ENCODE data around the gene PAQR3.

Gene PAQR3, protein sequence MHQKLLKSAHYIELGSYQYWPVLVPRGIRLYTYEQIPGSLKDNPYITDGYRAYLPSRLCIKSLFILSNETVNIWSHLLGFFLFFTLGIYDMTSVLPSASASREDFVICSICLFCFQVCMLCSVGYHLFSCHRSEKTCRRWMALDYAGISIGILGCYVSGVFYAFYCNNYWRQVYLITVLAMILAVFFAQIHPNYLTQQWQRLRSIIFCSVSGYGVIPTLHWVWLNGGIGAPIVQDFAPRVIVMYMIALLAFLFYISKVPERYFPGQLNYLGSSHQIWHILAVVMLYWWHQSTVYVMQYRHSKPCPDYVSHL

DNA sequence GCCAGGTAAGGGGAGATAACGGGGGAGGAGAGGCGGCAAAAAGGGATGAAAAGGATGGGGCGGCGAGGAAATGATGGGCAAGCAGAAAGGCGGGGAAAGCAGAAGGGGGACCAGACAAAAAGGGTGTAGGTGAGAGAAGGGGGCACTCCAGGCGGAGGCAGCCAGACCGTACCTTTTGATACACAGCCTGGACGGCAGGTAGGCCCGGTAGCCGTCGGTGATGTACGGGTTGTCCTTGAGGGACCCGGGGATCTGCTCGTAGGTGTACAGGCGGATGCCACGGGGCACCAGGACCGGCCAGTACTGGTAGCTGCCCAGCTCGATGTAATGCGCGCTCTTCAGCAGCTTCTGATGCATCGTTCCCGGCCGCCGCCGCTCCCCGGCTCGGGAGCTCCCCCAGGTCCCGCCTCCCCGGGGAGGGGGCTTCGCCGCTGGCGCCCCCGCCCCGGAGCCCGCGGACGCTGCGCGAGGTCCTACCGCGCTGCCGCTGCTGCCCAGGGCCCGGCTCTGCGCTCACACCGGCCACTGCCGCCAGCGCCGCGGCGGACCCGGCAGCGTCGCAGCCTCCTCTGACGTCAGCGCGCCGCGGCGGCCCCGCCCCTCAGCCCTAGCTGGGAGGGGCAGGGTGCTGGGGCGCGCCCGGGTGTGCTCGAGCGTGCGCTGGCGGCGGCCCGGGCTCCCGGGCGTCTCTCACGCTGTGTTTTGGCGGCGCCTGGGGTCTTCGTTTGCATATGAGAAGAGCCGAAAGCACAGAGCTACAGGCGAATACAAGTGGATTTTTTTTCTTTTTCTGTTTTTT lies at the start of gene PAQR3:
Gene PAQR3 (minus strand): TSS at position 571 of the 799 bp plus-strand sequence. CDS start 214 bp downstream, at position 357.
- DNase-seq: peak; percentile 80

DNA sequence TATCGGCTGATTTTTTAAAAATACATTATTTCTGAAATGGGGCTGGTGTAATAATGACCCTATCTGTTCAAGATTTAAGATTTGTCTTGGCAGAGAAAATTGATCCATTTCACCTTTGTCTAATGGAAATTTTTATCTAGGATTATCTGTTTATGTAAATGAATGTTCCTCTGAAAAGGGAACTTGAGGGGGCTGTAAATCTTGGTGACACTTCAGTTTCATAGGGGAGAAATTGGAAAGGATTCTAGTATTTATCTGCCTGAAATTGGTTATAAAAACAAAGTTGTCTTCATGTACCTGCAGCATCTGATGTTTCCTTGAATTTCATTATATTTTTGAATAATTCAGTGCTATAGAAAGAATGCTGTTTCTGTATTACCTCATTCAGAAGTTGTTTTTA lies 48.4 kb upstream of the PAQR3 start:
- no peak for DNase-seq

DNA sequence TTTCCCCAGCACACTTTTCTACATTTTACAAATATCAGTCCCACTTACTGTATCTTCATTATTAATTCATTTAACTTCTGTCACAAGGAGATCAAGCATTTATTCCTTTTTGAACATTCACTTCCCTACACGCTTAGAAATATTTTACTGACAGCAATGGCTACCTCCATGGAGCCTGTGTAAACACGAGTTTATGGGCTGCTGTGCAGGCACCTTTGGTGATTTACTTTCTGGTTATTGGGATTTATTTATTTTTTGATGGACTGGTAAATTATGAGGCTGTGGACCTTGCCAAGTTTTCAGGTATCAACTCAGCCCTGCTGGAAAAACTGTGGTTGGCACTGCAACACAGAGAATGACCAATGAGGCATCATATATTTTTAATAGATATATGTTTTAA lies 45.4 kb upstream of the PAQR3 start:
- DNase-seq: no peak

DNA sequence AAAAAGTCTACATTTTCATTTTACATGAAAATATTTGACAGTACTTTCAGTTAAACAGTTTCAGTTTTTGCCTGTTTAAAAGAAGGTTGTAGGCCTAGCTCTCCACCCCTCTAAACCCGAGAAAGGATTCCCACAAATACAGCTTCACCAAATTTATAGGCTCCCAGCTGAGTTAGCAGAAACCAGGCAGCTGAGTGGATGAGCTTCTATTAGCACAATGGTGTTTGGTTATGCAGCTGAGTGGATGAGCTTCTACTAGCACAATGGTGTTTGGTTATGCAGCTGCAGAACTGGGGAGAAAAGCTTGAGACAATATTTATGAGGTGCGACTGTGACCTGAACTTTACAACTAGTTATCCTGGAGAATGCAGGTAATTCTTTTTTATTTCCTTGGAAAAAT lies 36.6 kb upstream of the PAQR3 start:
- DNase-seq: no peak

DNA sequence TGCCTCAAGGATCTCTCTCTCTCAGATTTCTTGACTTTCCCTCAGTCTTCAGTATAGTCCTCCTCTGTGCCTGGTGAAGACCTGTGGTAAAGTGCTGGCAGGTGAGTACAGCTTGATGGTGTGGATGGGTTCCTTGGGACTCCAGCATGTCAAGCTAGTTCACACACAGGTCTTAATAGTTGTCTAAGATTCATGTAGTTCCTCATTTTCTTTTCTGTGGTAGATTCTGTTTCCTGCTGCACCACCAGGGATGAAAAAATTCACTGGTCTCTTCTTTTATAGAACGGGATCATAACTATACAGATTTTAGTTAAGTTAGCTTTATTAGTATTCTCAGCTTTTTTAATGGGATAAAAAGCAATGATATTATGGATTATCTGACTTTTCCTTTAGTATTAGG lies 32.5 kb upstream of the PAQR3 start:
- no peak for DNase-seq

DNA sequence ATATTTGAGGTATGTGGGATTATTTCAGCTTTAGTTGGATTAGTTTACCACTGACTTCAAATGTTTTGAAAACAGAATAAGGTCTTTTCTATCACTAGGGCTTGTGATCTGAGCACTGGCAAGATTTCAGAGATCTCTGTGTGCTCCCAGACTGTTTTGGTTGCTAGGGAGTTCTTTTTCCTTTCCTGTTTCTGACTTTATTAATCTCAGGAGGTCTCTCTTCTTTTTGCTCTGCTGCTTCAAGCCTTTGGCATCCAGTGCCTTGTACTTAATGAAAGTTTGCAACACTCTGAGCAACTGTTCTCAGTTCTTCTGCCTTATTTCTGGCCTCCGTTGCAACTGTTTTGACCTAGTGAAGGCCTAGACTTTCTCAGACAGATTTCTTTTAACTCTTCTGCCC lies 32.1 kb upstream of the PAQR3 start:
- DNase-seq: no peak

DNA sequence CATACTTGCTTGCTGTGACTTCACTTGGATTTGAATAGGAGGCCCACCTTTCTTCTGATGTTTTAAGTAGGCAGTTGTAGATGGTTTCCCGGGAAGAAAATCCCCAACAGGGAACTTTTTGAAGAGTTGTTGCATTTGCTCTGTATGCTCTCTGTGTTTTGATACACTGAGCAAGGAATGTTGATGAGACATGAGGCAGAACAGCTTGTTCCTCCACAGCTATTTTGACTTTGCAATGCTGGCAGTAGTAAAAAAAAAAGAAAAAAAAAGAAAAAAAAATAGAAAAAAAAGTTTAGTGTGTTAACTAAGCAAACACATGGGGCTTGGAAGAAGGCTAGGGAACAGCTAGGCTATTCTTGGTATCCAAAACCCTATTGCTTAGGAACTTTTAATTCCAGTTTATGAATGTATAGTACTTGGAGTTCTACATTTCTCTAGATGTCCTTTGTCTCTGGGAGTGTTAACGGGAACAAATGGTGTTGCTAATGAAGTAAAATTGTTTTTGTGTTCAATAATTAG lies 23.4 kb upstream of the PAQR3 start:
- DNase-seq: no peak

DNA sequence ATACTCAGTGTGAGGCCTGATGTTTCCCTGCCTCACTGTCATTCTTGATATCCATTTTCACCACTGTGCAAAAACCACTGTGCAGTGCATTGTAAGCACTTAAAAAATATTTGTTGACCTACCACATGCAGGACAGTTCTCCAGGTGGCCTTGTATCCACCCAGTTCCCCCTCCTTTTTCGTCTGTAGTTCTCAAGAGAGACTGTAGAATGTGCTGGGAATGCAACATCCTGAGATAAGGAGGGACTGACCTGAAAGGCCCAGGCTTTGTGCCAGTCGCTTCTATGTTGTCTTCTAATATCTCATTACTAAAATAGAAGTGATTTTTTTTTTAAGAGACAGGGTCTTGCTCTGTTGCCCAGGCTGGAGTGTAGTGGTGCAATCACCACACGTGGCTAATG lies 21.7 kb upstream of the PAQR3 start:
- no peak for DNase-seq

DNA sequence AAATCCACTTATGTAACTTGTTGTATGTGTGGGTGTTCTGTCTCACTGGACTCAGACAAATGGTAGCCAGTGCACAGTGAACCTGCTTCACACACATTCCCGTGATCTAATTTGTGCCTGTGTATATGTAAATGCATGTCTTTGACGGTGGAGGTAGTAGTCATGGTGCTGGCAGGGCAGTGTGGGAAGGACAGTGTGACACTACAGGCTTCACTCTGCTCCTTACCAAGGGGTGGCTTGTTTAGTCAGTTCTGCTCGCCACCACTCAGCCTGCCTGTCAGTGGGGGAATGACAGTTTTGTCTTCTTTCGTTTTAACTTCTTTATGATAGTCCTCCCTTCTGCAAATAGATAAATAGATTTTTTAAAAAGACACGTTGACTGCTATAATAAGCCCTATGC lies 17.7 kb upstream of the PAQR3 start:
- DNase-seq: no peak

DNA sequence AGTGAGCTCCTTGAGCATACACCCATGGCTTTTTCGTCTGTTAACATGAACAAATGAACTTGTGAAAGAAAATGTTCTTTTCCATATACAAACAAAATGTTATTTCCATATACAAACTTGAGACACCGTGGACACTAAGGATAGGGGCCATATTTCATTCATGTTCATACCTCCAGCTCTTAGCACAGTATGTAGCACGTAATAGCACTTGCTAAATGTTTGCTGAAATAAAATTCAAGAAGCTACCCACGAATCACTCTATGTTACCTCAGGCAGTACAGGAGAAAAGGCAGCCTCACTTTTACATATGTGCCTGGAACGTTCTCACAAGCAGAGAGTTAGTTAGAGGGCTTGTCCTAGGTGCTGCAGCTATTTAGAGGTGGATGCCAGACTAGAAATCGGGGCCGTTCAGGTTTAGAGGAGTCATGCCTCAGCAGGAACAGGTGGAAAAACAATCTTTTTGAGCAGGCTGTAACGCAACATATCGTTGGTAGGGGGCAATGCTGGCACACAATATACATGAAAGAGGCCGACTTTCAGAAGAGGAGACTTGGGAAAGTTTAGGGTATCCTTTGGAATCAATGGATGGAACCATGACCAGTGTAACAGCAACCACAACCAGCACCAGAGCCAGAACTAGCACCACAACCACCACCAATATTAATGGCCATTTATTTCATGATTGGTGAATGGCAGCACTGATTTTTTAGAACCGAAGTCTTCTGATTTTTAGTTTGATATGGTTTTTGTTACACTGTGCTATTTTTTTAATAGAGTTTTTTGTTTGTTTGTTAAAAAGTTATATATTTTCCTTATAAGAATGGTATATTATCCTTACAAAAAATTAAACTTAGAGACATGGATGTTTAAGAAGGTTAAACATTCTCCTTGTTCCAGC lies 14.8 kb upstream of the PAQR3 start:
- DNase-seq: no peak

DNA sequence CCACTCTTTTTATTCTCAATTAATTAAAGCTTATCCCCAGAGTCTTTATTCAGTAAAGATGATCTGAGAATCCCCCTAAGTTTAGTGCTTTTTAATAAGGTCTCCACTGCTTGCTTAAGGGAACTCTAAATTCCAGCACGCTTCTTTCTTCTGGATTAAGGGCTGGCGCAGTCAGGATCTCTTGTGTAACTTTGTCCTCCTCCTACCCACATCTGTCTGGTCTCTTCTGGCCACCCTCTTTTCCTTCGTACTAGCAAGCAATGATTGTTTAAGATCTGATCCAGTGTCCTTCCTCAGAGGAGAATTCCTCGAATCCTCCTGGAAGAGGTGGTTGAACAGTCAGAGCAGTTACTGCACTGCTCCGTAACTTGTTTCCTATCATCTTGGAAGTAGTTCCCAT lies 14.0 kb upstream of the PAQR3 start:
- no peak for DNase-seq

DNA sequence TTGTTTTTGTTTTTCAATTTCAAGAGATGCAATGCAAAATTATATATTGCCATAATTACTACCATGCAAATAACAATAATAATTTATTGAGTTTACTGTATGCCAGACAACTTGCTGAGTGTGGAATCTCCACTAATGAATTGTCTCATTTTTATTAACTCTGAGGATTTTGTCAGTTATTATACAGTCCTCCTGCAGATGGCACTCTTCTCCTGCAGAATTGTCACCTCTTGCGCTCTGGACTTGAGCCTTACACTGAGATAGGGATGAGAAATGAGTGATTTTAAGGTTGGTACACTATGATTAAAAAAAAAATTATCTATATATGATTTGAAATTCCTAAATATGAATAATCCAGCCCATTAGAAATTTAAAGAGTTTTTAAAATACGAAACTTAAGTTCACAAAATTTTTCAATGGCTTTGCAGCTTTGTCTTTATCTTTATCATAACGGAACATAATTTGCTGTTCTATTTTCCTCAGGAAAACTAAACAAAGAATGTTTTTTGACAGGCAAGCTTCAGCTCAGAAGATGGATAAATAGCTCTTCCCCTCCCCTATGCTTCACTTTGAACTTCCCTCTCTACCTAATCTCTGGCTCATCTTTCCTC lies 12.7 kb upstream of the PAQR3 start:
- peak; percentile 25 for DNase-seq

DNA sequence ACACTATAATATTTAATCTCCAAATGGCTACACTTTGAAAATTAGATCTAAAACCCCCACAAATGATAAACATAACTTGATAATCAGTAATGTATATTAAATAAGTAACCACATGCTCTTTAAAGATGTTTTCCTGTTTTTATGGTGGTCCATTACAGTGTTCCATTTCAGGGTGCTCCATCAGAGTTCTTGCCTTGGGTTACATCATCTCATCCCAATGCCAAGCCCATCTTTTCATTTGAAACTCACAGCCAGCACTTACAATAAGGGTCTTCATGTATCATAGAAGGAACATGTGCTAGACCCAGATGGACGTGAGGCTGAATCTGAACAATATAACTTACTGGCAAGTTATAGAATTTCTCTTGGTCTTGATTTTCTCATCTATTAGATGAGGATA lies 10.5 kb upstream of the PAQR3 start:
- no peak for DNase-seq

DNA sequence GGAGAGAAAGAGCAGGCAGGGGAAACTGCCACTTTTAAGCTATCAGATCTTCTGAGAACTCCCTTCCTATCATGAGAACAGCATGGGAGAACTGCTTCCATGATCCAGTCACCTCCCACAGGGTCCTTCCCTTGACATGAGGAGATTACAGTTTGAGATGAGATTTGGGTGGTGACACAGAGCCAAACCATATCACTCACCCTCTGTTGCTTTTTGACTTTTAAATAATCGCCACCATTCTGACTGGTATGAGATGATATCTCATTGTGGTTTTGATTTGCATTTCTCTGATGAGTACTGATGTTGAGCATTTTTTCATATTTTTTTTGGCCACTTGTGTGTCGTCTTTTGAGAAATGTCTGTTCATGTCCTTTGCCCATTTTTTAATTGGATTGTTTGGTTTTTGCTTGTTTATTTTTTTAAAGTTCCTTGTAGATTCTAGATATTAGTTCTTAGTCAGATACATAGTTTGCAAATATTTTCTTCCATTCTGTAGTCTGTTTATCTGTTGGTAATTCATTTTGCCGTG lies 6.5 kb upstream of the PAQR3 start:
- DNase-seq: no peak

DNA sequence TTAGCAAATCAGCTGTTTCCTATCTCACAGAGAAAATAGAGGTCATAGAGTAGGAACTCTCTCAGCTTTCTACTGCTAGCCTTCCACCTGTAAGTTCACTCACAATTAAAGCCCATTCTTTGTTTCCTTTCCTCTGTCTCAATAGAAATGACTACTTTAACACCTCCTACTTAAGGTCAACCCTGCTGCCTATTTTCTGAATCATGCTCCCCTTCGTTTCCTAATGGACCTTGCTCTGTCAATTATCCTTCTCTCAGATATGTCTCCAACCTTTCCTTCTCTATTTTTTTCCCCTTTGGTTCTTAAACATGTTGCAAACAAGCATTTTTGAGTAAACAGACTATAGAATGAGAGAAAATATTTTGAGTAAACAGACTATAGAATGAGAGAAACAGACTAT lies 5.1 kb upstream of the PAQR3 start:
- no peak for DNase-seq

DNA sequence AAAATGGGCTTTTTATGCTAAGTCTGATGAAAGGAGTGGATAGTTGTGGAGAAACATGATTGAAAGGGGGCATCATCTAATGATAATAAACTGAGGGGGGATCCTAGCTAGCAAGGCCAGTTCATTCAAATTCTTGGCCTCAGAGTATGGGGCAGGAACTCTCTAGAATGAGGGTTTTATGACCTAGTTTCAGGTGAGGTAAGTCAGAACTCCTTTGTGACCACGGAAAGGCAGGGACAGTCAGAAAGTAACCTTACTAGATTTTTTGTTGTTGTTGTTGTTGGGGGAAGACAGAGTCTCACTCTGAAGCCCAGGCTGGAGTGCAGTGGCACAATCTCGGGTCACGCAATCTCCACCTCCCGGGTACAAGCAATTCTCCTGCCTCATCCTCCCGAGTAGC lies 1.5 kb upstream of the PAQR3 start:
- DNase-seq: no peak

DNA sequence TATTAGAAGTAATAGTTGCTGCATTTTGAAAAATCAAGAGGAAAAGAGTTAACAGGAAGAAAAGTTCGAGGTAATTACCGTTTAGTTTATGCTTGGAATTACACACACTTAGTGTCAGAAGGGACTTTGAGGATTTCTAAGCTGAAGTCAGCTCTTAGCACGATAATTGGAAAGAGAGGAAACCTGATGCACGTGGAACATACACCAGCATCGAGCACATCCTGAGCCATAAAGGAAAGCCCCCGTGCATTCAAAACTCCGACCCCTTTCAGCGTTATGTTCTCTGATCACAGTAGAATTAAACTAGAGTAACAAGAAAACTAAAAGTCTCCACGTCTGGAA lies 400 bp upstream of the PAQR3 start:
- DNase-seq: no peak

DNA sequence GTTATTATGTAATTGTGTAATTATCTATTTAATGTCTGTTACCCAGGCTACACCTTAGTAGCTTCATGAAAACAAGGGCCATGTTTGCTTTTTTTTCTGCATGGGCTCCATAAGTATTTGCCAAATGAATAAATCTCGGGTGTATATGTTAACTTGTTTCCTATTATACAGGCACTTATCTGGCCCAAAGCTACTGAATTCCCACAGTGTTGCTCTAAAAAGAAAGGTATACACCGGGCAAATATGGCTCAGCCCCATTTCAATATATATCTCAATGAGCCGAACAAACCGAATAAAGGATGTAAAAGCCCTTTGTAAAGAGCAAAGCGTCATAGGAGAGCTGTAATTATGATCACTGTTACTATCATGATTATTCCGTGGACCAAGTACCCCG lies 767 bp downstream of the PAQR3 start:
- no peak for DNase-seq

DNA sequence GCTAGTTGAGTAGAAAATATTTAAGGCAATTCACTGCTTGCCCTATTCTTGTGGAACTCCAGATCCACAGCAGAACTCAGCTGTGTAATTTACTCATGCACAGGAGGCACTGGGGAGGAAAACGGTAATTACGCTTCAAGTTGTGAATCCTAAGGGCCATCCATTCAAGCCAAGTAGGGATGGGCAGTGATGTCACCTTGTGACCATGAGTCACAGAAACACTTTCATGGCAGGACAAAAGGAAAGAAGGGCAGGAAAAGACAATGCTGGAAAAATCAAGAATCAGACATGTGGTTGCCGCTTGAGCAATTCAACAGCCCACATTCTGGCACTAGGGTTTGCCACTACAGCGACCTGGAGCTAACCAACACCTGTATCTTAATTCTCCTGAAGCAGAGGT lies 1.4 kb downstream of the PAQR3 start:
- DNase-seq: no peak

DNA sequence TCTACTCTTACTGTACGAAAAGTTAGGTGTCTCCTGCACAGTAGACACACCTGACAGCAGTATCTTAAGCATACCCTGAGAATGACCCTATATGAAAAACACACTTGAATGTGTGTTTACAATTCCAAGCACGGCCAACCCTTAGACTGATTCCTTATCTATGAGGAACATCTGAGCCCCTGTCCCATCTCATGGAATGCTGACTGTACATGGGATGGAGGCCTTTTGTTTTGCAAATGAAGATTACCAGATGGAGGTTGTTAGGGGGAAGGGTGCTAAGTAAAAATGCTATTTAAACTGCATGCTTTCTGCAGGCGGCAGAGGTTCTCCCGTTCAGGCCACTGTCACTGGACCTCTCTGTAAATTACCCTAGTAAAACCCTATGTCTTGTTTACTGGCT lies 2.2 kb downstream of the PAQR3 start:
- no peak for DNase-seq

DNA sequence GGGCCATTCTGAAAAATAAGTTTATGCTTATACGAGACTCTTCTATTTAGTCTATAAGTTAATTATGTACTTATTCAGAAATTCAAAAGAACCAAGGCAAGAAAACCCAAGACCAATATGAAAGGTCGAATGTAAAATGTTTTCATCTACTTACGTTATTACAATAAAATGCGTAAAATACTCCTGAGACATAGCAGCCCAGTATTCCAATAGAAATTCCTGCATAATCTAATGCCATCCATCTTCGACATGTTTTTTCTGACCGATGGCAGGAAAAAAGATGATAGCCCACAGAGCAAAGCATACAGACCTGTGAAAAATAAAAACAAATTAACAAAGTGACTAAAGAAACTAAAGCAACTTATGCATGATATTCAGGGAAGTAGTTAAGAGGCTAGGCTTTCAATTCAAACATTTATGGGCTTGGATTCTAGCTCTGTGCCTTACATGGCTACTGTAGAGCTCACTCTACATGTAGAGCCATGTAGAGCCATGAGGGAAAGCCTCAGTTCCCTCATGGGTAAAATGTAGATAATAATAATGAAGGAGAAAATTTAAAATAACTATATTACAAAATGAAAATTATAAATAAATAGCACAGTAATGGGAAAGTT lies 9.1 kb downstream of the PAQR3 start:
- DNase-seq: no peak

DNA sequence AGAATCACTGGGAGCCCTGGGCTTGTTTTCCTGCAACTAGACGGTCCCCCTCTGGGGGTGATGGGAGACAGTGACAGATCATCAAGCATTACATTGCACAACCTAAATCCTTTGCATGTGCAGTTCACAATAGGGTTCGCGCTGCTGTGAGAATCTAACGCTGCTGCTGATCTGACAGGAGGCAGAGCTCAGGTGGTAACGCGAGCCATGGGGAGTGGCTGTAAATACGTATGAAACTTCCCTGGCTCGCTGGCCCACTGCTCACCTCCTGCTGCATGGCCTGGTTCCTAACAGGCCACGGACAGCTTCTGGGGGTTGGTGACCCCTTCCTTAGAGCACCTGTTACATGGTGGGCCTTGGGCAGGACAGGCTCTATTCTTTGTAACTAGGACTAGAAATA lies 10.4 kb downstream of the PAQR3 start:
- no peak for DNase-seq

Measured in activated T-cell treated with anti-CD3 and anti-CD28 coated beads for 4 hours (primary cell).